Frontal cortex (tissue), 4 donors: ENCODE results near the gene CDH4. TPM values are rescaled to one million over a fixed set of nuclear protein-coding genes. Genes with fewer than 3 reads are reported as not detected.

Source experiments
- DNase-seq, 2 donors: peaks; one replicate each; pipeline ENCODE4 v3.0.0; 2012; ENCODE audit warnings: low spot score in 2 of 2
- FAIRE-seq: peaks from 2 replicates; lab custom pipeline; 2012; peaks lifted over from hg19 to GRCh38; lab: Jason Lieb, UNC
- total RNA-seq: library from RNA; depleted of rRNA; stranded (reverse); fragments of >200 nt; gene quantifications from one replicate; pipeline ENCODE4 v1.2.3, GENCODE V29; 2014
- donor health status: control.
- donor health status: control.
- donor health status: control.

The CDH4 gene
- total RNA-seq, 1 donor from 2014 or later = 22.8 TPM

DNA sequence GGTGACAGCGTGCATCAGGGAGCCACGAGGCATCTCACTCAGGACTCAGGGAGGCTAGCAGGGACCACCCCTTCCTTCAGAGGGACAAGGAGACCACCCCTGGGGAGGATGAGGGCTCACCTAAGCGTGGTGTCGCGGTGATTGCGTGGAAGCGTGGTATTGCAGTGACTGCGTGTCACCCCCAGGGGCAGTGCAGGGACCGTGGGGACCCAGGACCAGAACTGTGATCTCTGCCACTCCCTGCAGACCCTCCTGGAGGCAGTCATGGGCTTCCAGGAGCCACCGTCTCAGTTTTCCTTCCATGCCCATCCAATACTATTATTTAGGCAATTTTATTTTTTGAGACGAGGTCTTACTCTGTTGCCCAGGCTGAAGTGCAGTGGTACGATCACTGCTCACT lies 666.5 kb downstream of the CDH4 start:
- no peak for FAIRE-seq

DNA sequence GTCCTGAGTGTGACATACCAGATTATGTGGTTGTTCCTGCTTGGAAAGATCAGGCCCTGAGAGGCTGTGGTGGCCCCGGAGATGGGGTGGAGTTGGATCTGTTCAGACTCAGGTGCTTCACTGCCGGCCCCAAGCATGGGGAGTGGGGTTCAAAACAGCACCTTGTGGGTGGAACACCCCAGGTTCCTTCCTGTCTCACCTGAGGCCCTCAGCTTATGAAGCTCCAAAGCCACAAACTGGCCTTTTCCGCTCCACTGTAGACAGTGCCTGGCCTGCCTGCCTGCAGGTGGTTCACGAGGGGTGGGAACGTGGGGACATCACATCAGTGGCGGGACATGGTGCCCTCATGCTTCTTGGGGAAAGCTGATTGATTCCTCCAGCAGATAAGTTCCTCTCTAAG lies 667.2 kb downstream of the CDH4 start:
- no peak for FAIRE-seq
- DNase-seq = no peak

More for the DNA sequence above, 666.5 kb downstream of the CDH4 start:
- DNase-seq = no peak

DNA sequence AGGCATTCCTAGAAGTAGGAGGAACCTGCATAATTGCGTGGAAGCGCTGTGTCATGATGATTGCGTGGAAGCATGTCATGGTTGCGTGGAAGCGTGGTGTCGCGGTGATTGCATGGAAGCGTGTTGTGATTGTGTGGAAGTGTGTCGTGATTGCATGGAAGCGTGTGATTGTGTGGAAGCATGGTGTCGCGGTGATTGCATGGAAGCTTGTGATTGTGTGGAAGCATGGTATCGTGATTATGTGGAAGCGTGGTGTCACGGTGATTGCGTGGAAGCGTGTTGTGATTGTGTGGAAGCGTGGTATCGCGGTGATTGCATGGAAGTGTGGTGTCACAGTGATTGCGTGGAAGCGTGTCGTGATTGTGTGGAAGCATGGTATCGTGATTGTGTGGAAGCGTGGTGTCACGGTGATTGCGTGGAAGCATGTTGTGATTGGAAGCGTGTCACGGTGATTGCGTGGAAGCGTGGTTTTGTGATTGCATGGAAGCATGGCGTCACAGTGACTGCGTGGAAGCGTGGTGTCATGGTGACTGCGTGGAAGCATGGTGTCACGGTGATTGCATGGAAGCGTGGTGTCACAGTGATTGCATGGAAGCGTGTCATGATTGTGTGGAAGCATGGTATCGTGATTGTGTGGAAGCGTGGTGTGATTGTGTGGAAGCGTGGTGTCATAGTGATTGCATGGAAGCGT lies 667.8 kb downstream of the CDH4 start:
- DNase-seq (no peak), FAIRE-seq (no peak)

DNA sequence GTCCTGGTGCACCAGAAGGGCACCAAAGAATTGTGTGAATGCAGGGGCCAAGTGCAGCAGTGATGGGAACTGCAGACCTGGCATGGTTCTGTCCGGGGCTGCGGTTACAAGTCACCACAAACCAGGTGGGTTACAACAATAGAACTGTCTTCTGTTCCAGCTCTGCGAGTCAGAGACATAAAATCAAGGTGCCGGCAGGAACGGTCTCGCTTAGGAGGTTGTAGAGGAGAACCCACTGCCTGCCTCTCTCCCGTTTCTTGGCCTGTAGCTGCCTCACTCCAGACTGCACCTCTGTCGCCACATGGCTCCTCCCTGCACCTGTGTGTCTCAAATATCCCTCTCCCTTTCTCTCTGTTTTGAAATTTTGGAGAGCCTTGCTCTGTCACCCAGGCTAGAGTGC lies 670.4 kb downstream of the CDH4 start:
- no peak for DNase-seq
- no peak for FAIRE-seq

DNA sequence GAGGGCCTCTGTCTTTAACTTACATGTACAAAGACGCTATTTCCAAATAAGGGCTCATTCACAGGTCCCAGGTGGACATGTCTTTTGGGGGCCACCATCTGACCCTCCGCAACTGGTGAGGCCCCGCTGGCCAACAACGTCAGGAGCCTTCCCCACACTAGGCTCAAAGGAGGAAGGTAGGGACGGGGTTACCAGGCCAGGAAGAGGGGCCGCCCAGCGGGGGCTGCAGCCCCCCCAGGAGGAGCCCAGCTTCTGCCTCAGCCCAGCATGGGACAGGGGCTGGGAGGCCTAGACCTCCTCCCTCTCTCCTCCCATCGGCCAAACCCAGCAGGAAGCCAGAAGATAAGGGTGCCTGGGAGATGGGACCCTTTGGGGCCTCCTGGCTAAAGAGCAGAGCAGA lies 670.9 kb downstream of the CDH4 start:
- DNase-seq = no peak
- no peak for FAIRE-seq

DNA sequence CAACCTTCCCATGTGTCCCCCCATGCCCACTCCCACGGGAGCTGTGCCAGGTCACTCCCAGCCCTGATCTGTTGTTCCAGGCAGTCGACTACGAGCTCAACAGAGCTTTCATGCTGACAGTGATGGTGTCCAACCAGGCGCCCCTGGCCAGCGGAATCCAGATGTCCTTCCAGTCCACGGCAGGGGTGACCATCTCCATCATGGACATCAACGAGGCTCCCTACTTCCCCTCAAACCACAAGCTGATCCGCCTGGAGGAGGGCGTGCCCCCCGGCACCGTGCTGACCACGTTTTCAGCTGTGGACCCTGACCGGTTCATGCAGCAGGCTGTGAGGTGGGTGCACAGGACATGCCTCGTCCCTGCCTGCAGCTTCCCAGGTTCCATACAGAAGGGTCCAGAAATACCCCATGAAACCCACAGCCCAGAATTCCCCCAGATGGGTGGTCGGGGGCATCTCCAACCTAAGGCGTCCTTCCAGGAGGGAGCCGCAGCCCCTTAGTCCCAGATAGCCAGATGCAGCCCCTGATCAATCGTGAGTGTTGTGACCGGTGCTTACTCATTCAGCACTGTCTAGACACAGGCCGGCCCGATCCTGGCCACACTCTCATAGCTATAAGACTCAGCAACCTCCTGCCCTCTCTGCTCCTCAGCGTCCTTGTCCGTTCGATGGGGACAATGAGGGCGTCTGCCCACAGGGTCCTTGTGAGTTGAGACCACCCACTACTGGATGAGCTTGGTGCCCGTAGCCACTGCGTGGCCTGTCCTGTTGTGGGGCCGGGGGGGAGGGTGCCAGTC lies 671.5 kb downstream of the CDH4 start:
- no peak for FAIRE-seq
- DNase-seq = no peak

DNA sequence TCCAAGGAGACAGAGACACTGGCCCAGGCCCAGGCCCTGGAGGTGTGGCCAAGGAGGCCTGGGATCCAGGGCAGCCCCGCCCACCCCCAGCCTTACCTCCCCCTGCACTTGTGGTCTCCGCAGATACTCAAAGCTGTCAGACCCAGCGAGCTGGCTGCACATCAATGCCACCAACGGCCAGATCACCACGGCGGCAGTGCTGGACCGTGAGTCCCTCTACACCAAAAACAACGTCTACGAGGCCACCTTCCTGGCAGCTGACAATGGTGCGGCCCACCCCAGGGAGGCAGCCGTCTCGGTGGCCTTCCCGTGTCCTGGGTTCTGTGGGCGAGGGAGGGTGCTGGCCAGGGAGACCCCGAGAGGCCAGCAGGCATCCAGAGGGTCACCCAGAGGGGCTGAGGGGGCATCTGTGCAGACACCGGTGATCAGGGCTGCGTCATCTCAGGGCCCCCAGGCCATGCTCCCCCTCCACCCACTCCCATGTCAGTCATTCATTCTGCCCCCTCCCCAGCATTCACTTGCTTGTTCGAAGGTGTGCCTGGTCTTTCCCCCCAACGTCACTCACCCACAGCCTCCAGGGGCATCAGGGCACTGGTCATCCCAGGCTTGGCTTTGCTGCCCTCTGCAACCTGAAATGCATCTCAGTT lies 672.3 kb downstream of the CDH4 start:
- DNase-seq (no peak), FAIRE-seq (no peak)

DNA sequence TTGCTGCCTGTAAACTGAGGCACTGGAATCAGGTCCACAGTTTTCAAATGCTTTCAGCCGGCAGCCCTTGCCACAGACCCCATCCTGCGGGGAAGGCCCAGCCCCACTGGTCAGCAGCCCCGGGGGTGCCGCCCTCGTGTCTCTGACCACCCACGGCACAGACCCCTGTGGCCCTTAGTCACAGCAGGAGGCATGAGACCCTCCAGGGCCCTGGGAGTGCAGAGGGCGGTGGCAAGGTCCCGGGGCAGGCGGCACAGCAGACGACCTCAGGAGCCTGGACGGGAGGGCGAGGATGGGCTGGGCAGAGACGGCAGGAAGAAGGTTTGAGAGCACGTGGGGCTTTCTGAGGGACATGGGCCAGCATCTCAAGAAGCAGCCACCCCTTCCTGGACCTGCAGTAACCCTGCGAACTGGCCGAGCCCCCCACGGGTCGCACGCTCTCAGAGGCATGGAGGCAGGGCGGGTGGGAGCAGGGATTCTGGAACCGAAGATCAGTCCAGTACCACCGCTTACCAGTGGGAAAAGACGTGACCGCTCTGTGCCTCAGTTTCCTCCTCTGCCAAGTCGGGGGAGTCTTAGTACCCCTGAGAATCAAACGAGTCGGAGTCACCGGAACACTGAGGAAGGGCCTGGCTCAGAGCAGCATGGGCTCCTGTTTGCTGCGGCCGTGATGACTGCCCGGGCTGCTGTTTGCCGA lies 672.9 kb downstream of the CDH4 start:
- no peak for DNase-seq
- no peak for FAIRE-seq

DNA sequence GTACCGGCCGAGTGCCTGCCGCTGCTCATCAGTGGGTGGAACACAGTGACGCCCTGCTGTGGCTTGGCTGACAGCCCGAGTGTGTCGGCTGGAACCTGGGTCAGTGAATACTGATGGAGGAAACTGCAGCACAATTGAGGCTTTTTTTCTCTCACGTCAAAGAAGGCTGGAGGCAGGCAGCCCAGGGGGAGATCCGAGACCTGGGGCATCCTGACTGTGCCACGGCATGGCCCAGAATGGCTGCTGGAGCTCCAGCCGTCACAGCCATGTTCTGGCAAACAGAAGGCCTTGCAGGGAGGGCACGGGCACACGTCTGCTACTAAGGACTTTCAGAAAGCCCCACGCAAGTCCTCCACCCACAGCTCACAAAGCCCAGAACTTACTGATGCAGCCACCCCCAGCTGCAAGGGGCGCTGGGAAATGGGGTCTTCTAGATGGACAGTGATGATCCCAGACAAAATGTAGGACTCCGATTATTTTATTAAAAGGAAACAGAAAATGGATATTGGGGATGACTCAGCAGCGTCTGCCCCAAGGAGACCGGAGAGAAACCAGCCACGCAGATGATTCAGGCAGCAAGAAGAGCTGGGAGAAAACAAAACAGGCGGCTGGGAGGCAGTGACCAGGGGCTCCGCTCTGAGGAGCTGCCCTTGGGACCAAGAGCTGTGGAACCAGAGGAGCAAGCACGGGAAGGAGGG lies 673.6 kb downstream of the CDH4 start:
- DNase-seq = no peak
- no peak for FAIRE-seq

DNA sequence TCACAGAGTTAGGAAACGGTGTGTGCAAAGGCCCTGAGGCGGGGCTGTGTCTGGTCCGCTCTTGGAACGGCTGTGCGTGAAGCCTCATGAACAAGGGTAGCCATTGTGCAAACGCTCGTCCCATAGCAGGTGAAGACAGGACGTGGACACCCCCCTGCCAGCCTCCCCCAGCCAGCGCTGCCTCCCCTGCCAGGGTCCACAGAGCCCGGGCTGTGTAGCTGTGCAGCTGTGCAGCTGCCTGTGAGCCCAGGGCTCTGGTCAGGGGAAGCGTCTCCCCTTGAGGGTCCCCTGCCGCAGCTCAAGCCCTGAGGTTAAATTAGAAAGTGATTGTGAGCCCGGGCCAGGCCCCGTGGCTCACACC lies 674.2 kb downstream of the CDH4 start:
- FAIRE-seq = no peak

DNA sequence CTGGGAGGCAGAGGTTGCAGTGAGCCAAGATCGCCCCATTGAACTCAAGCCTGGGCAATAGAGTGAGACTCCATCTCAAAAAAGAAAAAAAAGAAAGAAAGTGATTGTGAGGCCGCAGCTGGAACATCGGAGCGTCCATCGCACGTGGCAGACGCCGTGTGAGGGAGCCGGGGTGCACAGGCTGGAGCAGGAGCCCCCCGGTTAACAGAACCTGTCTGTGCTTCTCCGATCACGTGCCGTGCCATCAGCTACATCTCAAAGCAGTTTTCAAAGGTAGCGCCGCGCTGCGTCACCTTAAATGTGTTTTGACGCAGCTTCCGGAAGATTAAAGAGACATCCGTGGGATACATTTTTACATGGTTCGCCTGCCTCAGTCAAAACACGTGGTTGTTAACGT lies 674.7 kb downstream of the CDH4 start:
- DNase-seq (no peak), FAIRE-seq (no peak)

More for the DNA sequence above, 674.2 kb downstream of the CDH4 start:
- DNase-seq = no peak

DNA sequence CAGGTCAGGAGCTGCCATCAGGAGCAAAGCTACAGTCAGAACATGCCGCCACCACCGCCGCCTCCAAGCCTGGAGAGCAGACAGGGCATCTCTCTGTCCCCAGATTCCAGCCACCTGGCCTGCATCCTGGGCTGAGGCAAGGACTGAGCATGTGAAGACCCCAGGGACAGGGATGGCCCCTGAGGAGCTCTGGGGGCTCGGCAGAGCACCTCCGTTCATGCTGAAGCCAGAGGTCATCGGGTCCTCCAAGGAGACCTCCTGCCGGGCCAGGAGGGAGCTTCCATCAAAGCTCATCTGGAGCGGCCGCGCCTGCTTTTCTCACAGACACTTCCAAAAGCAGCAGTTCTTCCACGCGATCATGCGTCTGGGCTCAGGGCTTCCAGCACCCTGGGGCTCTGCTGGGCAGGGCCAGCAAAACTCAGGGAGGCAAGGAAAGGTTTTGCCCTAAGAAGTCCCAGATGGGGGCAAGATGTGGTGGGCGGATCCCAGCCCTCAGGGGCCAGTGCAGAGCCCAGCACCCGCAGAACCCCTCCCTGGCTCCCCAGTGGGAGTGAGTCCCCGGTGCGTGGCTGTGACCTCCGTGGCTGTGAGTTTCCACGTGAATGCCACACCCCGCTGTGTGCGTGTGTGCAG lies 675.2 kb downstream of the CDH4 start:
- no peak for FAIRE-seq
- no peak for DNase-seq

DNA sequence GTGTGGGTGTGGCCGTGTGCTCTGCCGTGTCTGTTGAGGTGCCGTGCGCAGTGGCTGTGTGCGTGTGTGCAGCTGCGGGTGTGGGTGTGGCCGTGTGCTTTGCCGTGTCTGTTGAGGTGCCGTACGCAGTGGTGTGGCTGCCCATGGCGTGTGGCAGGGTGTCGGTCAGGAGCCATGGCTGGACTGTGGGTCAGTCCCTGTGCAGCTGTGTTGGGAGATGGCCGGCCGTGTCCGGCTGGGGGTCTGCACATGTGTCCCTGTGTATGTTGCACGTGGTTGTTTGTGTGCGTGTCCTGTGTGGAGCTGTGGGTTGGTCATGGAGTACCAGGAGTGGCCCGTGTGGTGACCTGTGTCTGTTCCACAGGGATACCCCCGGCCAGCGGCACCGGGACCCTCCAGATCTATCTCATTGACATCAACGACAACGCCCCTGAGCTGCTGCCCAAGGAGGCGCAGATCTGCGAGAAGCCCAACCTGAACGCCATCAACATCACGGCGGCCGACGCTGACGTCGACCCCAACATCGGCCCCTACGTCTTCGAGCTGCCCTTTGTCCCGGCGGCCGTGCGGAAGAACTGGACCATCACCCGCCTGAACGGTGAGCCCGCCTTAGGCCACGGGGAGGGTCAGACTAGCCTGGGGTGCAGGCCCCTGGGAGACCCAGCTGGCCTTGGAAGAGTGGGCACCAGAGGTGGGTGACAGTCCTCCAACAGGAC lies 675.9 kb downstream of the CDH4 start:
- FAIRE-seq (no peak), DNase-seq (no peak)

DNA sequence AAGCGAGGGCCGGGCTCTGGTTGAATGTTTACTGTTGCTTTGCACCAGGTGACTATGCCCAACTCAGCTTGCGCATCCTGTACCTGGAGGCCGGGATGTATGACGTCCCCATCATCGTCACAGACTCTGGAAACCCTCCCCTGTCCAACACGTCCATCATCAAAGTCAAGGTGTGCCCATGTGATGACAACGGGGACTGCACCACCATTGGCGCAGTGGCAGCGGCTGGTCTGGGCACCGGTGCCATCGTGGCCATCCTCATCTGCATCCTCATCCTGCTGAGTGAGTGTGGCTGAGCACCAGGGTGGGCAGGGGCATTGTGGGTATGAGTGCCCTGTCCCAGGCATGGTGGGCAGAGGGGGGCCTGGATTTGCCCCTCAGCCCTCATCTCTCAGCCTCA lies 677.5 kb downstream of the CDH4 start:
- no peak for DNase-seq
- no peak for FAIRE-seq

DNA sequence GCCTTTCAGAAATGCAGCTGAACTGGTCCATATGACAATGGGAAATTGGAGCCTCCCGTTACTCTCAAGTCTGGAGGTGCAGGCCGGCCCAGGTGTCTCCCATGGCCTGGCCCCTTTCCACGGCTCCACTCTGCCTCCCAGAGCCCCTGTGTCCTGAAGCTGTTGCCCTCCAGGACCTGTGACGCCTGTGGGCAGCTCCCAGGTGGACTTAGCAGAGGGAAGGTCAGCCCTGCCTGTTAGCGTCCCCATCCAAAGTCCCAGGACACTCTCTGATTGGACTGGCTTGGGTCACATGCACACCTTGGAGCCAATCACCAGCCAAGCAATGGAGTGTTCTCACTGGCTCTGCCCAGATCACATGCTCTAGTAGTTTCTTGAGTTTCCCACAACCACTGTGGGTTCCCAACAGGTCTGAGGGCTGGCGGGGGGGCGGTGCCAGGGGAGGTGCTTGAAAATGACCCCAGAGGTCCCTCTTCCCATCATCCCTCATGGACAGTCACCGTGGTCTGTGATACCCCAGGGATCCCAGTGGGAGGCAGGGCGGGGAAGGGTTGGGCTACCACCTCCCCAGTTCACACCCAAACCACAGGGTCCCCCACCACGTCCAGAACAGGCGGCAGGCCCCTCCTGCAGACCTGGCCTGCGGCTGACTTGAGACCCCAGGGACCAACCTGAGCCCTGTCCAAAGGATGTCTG lies 678.1 kb downstream of the CDH4 start:
- DNase-seq = no peak
- FAIRE-seq = no peak

DNA sequence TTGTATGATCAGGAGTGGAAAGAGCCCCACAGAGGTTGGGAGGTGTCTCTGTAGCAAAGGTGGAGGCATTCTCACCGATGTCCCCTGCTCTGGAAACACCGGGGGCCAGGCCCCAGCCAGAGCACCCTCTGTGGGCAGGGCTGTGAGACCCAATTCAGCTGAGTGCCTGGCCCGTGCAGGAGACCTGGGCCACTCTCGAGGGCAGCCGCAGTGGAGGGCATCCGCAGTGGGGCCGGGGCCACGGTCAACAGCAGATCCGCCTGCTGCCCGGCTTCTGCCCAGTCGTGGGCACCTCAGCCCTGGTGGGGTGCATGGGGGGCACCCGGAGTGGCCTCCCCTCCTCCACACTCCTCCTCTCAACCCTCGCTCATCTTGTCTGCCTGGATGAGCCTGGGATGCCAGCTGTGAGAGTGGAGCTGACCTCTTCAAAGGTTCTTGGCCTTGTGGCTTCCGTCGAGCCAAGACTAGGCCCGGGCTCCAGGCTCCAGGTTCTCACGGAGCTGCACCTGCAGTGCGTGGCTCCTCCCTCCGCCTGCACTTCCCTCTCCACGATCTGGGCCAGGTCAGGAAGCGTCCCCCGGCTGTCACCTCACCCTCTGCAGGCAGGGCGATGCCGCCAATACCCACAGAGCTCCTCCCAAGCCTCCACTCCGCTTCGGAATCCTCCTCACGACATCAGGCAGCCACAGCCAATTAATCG lies 678.9 kb downstream of the CDH4 start:
- DNase-seq (no peak), FAIRE-seq (no peak)

DNA sequence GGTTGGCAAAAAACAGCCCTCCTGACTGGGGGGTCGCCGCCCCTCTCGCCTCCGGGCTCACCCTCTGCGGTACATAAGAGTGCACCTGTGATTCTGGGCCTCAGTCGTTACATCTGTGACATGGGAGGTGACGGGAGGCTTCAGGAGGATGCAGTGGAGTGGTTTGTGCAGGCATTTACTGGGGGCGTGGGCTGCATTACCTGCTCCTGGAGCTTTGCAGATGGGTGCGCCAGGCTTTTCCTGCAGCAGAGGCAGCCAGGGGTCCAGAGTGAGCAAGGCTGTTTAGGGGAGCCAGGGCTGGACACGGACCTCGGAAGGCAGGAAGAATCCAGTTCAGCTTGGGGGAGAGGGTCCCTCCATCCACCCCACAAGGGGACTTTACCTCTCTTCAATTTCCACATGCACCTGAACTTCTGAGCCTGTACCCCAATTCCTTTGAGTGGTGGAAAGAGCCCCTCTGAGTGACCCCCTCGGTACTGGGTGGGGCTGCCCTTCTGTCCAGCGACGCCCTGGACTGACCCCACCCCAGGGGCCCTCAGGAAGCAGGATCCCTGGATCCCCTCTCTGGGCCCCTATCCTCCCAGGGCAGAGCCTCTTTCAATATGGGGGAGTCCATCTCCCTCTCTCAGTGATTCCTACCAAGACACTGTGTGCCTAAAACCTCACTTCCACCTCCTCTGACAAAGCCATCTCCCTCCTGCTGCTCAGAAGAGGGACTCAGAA lies 679.6 kb downstream of the CDH4 start:
- DNase-seq (no peak), FAIRE-seq (no peak)
